HCT116 (cell line): Measurements from ENCODE around the gene TMEM238. TPM values are rescaled to one million over a fixed set of nuclear protein-coding genes. Genes with fewer than 3 reads are reported as not detected.

ENCODE experiments used
- ATAC-seq: fragments of 200-7000 bp; cut with Tn5 transposase; 2 replicates; pipeline ENCODE4 v1.9.1; 2020; ENCODE audit warnings: mild to moderate bottlenecking, moderate library complexity
- BruUV-seq: library from RNA; stranded (reverse); fragments of 400-500 nt; replicated peaks from 2 replicates; lab custom pipeline; 2021; lab: Mats Ljungman, UMichigan
- CTCF ChIA-PET: fragments of 300-600 bp; sonication (Branson Sonifier 250); formaldehyde crosslinking; loops from one replicate; lab custom pipeline; 2021; ENCODE audit warnings: antibody characterized with exemption; lab: Charles Lee
- POLR2A ChIA-PET: fragments of 300-600, 350-600 bp; sonication (Branson Sonifier 250); formaldehyde crosslinking; loops from one replicate; lab custom pipeline; 2021; ENCODE audit warnings: antibody characterized with exemption; lab: Charles Lee
- RAD21 ChIA-PET, 2 experiments: fragments of 300-600 bp; sonication (Branson Sonifier 250); formaldehyde crosslinking; loops; one replicate each; lab custom pipeline; 2023; ENCODE audit warnings: low total read pairs in 2 of 2; ENCODE audit not compliant: uncharacterized antibody in 2 of 2, unreplicated experiment in 2 of 2, low non-redundant PET in 1 of 2; lab: Charles Lee
- DNase-seq: peaks from one replicate; pipeline ENCODE4 v3.0.0-alpha.2; 2010; ENCODE audit warnings: low read depth, low spot score
- H2AFZ ChIP-seq: fragments of 200-600 bp; shearing (Covaris generic), sonication (generic); 2 replicates; pipeline ENCODE4 v1.6.1; 2017; ENCODE audit warnings: low read depth, mixed run types, mixed read lengths, antibody characterized with exemption, low read length; ENCODE audit not compliant: poor library complexity, severe bottlenecking
- H3K27ac ChIP-seq: 2 replicates; pipeline ENCODE4 v1.5.1; 2012; ENCODE audit warnings: low read depth, low read length
- H3K27me3 ChIP-seq: fragments of 200-600 bp; sonication (generic); 2 replicates; pipeline ENCODE4 v1.6.1; 2016; ENCODE audit warnings: mixed run types, low read length, mixed read lengths; ENCODE audit not compliant: insufficient read depth
- H3K36me3 ChIP-seq, 2 experiments: fragments of 200-500 bp in 1 of 2; fragments of 200-600 bp in 1 of 2; sonication (Bioruptor generic) in 1 of 2; sonication (generic) in 1 of 2; 2 replicates each; pipeline versions ENCODE4 v1.5.1 to v1.6.1; 2014 to 2016; ENCODE audit warnings: low read length in 2 of 2, inconsistent platforms in 1 of 2, mixed read lengths in 1 of 2, mixed run types in 1 of 2; ENCODE audit not compliant: insufficient read depth in 2 of 2, control insufficient read depth in 1 of 2
- H3K4me1 ChIP-seq, 2 experiments: fragments of 200-600 bp in 1 of 2; sonication (generic) in 1 of 2; 2 replicates each; pipeline versions ENCODE4 v1.5.1 to v1.6.1; 2012 to 2017; ENCODE audit warnings: low read length in 2 of 2, inconsistent platforms in 1 of 2, mild to moderate bottlenecking in 1 of 2, mixed read lengths in 1 of 2, mixed run types in 1 of 2, moderate library complexity in 1 of 2; ENCODE audit not compliant: insufficient read depth in 2 of 2, control insufficient read depth in 1 of 2
- H3K4me2 ChIP-seq: fragments of 200-600 bp; sonication (generic); 2 replicates; pipeline ENCODE4 v1.6.1; 2017; ENCODE audit warnings: mixed run types, low read length, mixed read lengths
- H3K4me3 ChIP-seq, 2 experiments: fragments of 200-600 bp in 1 of 2; sonication (generic) in 1 of 2; replicated peaks in 1 of 2; 2 replicates each; pipeline ENCODE4 v1.5.1; 2011 to 2016; ENCODE audit warnings: low read length in 2 of 2, control low read depth in 1 of 2, low read depth in 1 of 2, mild to moderate bottlenecking in 1 of 2, mixed read lengths in 1 of 2, mixed run types in 1 of 2
- H3K79me2 ChIP-seq: fragments of 200-600 bp; sonication (generic); 2 replicates; pipeline ENCODE4 v1.6.1; 2017; ENCODE audit warnings: mild to moderate bottlenecking, mixed run types, low read length, moderate library complexity, mixed read lengths; ENCODE audit not compliant: insufficient read depth
- H3K9ac ChIP-seq: fragments of 200-600 bp; sonication (generic); 2 replicates; pipeline ENCODE4 v1.6.1; 2016; ENCODE audit warnings: low read length, mixed read lengths
- H3K9me2 ChIP-seq: fragments of 200-600 bp; sonication (generic), shearing (Covaris generic); 2 replicates; pipeline ENCODE4 v1.6.1; 2017; ENCODE audit warnings: mixed run types, mild to moderate bottlenecking, moderate library complexity; ENCODE audit not compliant: insufficient read depth
- H3K9me3 ChIP-seq, 2 experiments: fragments of 200-500 bp in 1 of 2; fragments of 200-600 bp in 1 of 2; sonication (Bioruptor generic) in 1 of 2; sonication (generic) in 1 of 2; 2 replicates each; pipeline ENCODE4 v1.6.1; 2014 to 2017; ENCODE audit warnings: low read length in 2 of 2, mixed read lengths in 2 of 2, inconsistent platforms in 1 of 2, low read depth in 1 of 2, mild to moderate bottlenecking in 1 of 2, mixed run types in 1 of 2, moderate library complexity in 1 of 2; ENCODE audit not compliant: control insufficient read depth in 1 of 2, insufficient read depth in 1 of 2
- H4K20me1 ChIP-seq: fragments of 200-600 bp; sonication (generic), shearing (Covaris generic); 2 replicates; pipeline ENCODE4 v1.6.1; 2017; ENCODE audit warnings: mixed run types, mild to moderate bottlenecking, moderate library complexity; ENCODE audit not compliant: insufficient read depth
- ATF3 ChIP-seq: IDR thresholded peaks from 2 replicates; pipeline ENCODE4 v1.6.1; 2012
- CBX3 ChIP-seq: IDR thresholded peaks from 2 replicates; pipeline ENCODE4 v1.6.1; 2012; ENCODE audit warnings: low read depth
- CEBPB ChIP-seq: IDR thresholded peaks from 2 replicates; pipeline ENCODE4 v1.6.1; 2012; ENCODE audit warnings: low read depth
- CTCF ChIP-seq, 3 experiments: fragments of 200-600 bp in 1 of 3; sonication (generic) in 1 of 3; IDR thresholded peaks in 2 of 3; conservative IDR thresholded peaks in 1 of 3; 2 replicates each; pipeline ENCODE4 v1.5.1; 2012 to 2017; ENCODE audit warnings: low read depth in 2 of 3, low read length in 2 of 3, antibody characterized with exemption in 1 of 3, borderline replicate concordance in 1 of 3, control low read depth in 1 of 3, mild to moderate bottlenecking in 1 of 3, mixed read lengths in 1 of 3, mixed run types in 1 of 3, moderate library complexity in 1 of 3; ENCODE audit not compliant: insufficient read depth in 1 of 3
- EZH2 ChIP-seq: fragments of 200-600 bp; sonication (generic); IDR thresholded peaks from 2 replicates; pipeline ENCODE4 v1.6.1; 2017; ENCODE audit warnings: antibody characterized with exemption, mixed run types
- FOSL1 ChIP-seq: IDR thresholded peaks from 2 replicates; pipeline ENCODE4 v1.6.1; 2012; ENCODE audit warnings: low read depth
- JUND ChIP-seq: IDR thresholded peaks from 2 replicates; pipeline ENCODE4 v1.6.1; 2012
- MAX ChIP-seq: IDR thresholded peaks from 2 replicates; pipeline ENCODE4 v1.6.1; 2012
- POLR2A ChIP-seq: IDR thresholded peaks from 2 replicates; pipeline ENCODE4 v1.7.0; 2011; ENCODE audit warnings: borderline replicate concordance; ENCODE audit not compliant: insufficient read depth, insufficient read length; ENCODE audit errors: extremely low read depth
- POLR2AphosphoS5 ChIP-seq: IDR thresholded peaks from 2 replicates; pipeline ENCODE4 v1.6.1; 2011; ENCODE audit warnings: mild to moderate bottlenecking, low read depth, low read length, moderate library complexity
- SIN3A ChIP-seq: IDR thresholded peaks from 2 replicates; pipeline ENCODE4 v1.6.1; 2012; ENCODE audit warnings: low read depth
- YY1 ChIP-seq: IDR thresholded peaks from 2 replicates; pipeline ENCODE4 v1.6.1; 2011; ENCODE audit warnings: low read length, low read depth, moderate library complexity, mild to moderate bottlenecking; ENCODE audit not compliant: insufficient replicate concordance; ENCODE audit errors: extremely low read depth
- ZBTB33 ChIP-seq: IDR thresholded peaks from 2 replicates; pipeline ENCODE4 v1.6.1; 2011; ENCODE audit warnings: mild to moderate bottlenecking, low read length, moderate library complexity; ENCODE audit not compliant: insufficient replicate concordance; ENCODE audit errors: extremely low read depth
- ZNF274 ChIP-seq: fragments of 200-500 bp; sonication (Bioruptor generic); IDR thresholded peaks from 2 replicates; pipeline ENCODE4 v1.6.1; 2014; ENCODE audit warnings: mild to moderate bottlenecking, low read depth, low read length, inconsistent platforms
- intact Hi-C: fragments of 100-400 bp; cut with micrococcal nuclease; formaldehyde crosslinking; loops from 2 replicates; pipeline ENCODE4 v1.10.0; 2022
- total RNA-seq: library from RNA; stranded (reverse); gene quantifications from one replicate; pipeline ENCODE4 v1.2.1, GENCODE V29; 2021; ENCODE audit not compliant: unreplicated experiment

TMEM238 gene
- total RNA-seq, 1 experiment from 2014 or later = 21.0 TPM

GRCh38 chr19:55341595-55342531 is 42.2 kb downstream of the TMEM238 start (continued):
- TF ChIP-seq POLR2A = no peak
- no peak for TF ChIP-seq ATF3
- no peak for TF ChIP-seq EZH2
- no peak for TF ChIP-seq JUND
- TF ChIP-seq ZBTB33 = no peak
- TF ChIP-seq ZNF274 = no peak
- no peak for TF ChIP-seq CEBPB

- H3K9ac ChIP-seq = peak overlapping the region; percentile 85
- DNase-seq (peak; percentile 21), ATAC-seq (peak; percentile 16; the same call in 1 of the 2 replicates)
- peak overlapping the region; percentile 98 for H3K4me2 ChIP-seq
- RAD21 ChIA-PET = no interaction called here
- CTCF ChIA-PET = no interaction called here
- H3K4me3 ChIP-seq = peak overlapping the region; percentile 74 to 83
- no peaks in the 10 kb centered on the region for H3K27me3 ChIP-seq
- no peaks in the 10 kb centered on the region for H4K20me1 ChIP-seq
- intact Hi-C loops = no loop called here
- peak overlapping the region; percentile 92; the same call in 1 of the 2 replicates for H3K27ac ChIP-seq
- BruUV-seq = no TSS peak
- no peaks in the 10 kb centered on the region for H3K9me2 ChIP-seq
- TF ChIP-seq POLR2AphosphoS5 (no peak; the same call in 1 of the 2 replicates), ZNF274 (no peak), YY1 (no peak), CTCF (IDR thresholded peaks at IDR 0.05 in 2 of 3, conservative IDR thresholded peaks at IDR 0.05 in 1 of 3; ENCODE audit: borderline replicate concordance in 1 of 3, insufficient read depth in 1 of 3, low read depth in 2 of 3, low read length in 2 of 3) (no peak), SIN3A (no peak), MAX (no peak), FOSL1 (no peak), CBX3 (no peak), ATF3 (no peak)
- H3K36me3 ChIP-seq = peaks cover 4 to 5% of the 10 kb centered on the region in 2 experiments; a peak in 3 of 4 replicates
- POLR2A ChIA-PET = no interaction called here
- peaks cover 17 to 48% of the 10 kb centered on the region in 2 experiments for H3K4me1 ChIP-seq
- no peaks in the 10 kb centered on the region for H3K9me3 ChIP-seq
- H3K79me2 ChIP-seq = peaks cover 9% of the 10 kb centered on the region; the same call in 1 of the 2 replicates
- H2AFZ ChIP-seq = no peak overlapping the region
Measured at GRCh38 chr19:55341171-55341588, 42.9 kb downstream of the TMEM238 start.
